PFSK-1 (cell line): ENCODE data around the gene ENC1.

Experiments
- FOXP2 ChIP-seq: optimal IDR thresholded peaks from 2 replicates; pipeline ENCODE3; 2011; ENCODE audit warnings: borderline replicate concordance, control low read depth, inconsistent platforms; ENCODE audit not compliant: insufficient read depth; ENCODE audit errors: extremely low read length, extremely low read depth
- POLR2AphosphoS5 ChIP-seq: IDR thresholded peaks from 2 replicates; pipeline ENCODE4 v1.6.1; 2012; ENCODE audit warnings: low read depth, mild to moderate bottlenecking, control low read depth, low read length, moderate library complexity
- REST ChIP-seq, 2 experiments: IDR thresholded peaks; 2 replicates each; pipeline versions ENCODE4 v1.6.1 to v1.8.0; 2011 to 2012; ENCODE audit warnings: low read depth in 2 of 2, low read length in 2 of 2, control low read depth in 1 of 2, inconsistent platforms in 1 of 2, mild to moderate bottlenecking in 1 of 2, moderate library complexity in 1 of 2; ENCODE audit not compliant: insufficient read depth in 1 of 2
- SIN3A ChIP-seq: IDR thresholded peaks from 2 replicates; pipeline ENCODE4 v1.6.1; 2012; ENCODE audit warnings: mild to moderate bottlenecking, low read length, moderate library complexity, borderline replicate concordance; ENCODE audit not compliant: insufficient read depth
- TAF1 ChIP-seq: IDR thresholded peaks from 2 replicates; pipeline ENCODE4 v1.6.1; 2012; ENCODE audit warnings: low read length, control low read depth, borderline replicate concordance; ENCODE audit not compliant: insufficient read depth

Gene ENC1

GRCh38 chr5:74640954-74641734 is 616 bp upstream of the ENC1 start:
- TF ChIP-seq FOXP2 (peak; percentile 10), REST (IDR thresholded peaks at IDR 0.05; ENCODE audit: insufficient read depth in 1 of 2, low read depth in 2 of 2, low read length in 2 of 2) (no peak)

GRCh38 chr5:74639807-74640449 is 600 bp downstream of the ENC1 start:
- TF ChIP-seq SIN3A: 0 out of 2 replicates have a peak, but pooled peaks have one; percentile 22
- no peak for TF ChIP-seq POLR2AphosphoS5
- TF ChIP-seq TAF1: no peak

GRCh38 chr5:74638970-74639806 is 1.3 kb downstream of the ENC1 start:
- TF ChIP-seq SIN3A (no peak), FOXP2 (no peak), TAF1 (no peak), REST (IDR thresholded peaks at IDR 0.05; ENCODE audit: insufficient read depth in 1 of 2, low read depth in 2 of 2, low read length in 2 of 2) (no peak), POLR2AphosphoS5 (no peak)

DNA sequence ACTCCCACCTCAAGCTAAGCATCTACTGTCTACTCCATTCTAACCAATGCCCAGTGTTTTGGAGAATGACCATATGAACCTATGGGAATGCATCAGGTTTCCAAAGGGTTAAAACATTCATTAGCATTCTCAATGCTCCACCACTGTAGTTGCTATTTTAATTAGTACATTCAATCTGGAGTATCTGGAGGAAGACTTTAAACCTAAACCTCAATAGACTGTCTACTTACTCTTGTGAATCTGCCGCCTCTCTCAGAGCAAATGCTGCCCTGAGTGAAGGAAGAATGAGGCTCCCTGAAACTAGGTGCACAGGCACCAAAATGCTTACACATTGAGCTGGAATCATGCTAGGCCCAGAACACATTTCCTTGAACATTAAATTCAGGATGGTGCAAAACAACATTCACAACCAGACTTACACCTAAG is 2.0 kb downstream of the ENC1 start:
- no peak for TF ChIP-seq POLR2AphosphoS5
- no peak for TF ChIP-seq SIN3A
- TF ChIP-seq REST (IDR thresholded peaks at IDR 0.05; ENCODE audit: insufficient read depth in 1 of 2, low read depth in 2 of 2, low read length in 2 of 2): no peak
- TF ChIP-seq FOXP2: no peak

DNA sequence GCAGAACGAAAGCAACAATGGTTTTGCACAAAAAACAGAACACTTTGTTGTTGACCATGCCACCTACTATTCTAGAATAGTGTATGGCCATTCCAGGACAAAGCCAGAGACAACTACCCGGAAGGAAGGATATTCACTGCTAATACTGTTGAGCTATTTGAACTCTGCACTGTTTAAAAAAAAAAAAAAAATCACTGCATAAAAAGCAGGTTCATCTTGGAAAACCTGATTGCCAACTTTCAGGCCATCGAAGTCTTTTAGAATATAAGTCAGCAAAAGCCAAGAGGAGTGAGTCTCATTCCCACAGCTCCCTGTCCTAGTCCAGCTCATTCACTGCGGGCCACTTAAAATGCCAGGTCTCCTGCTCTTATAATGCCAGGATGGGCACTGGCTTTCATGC is 4.0 kb downstream of the ENC1 start:
- TF ChIP-seq REST (IDR thresholded peaks at IDR 0.05; ENCODE audit: insufficient read depth in 1 of 2, low read depth in 2 of 2, low read length in 2 of 2): no peak
- no peak for TF ChIP-seq FOXP2
- TF ChIP-seq TAF1: no peak
- TF ChIP-seq SIN3A: no peak
- TF ChIP-seq POLR2AphosphoS5: no peak
